IMR-90 (cell line): ENCODE data around the gene CYB5B. TPM values are rescaled to one million over a fixed set of nuclear protein-coding genes. Genes with fewer than 3 reads are reported as not detected.

Experiments used
- ATAC-seq: fragments of 200-7000 bp; cut with Tn5 transposase; 2 replicates; pipeline ENCODE4 v1.9.1; 2020; ENCODE audit warnings: low read depth, mild to moderate bottlenecking, moderate library complexity
- BruUV-seq: library from RNA; stranded (reverse); fragments of 400-500 nt; replicated peaks from 2 replicates; lab custom pipeline; 2021; lab: Mats Ljungman, UMichigan
- CTCF ChIA-PET: fragments of 300-600 bp; formaldehyde crosslinking; extraction: SDS; loops from one replicate; lab custom pipeline; 2021; ENCODE audit warnings: antibody characterized with exemption; lab: Yijun Ruan, JAX
- POLR2A ChIA-PET: fragments of 300-600 bp; sonication (Branson Sonifier 250); formaldehyde crosslinking; loops from one replicate; lab custom pipeline; 2022; ENCODE audit warnings: antibody characterized with exemption; ENCODE audit not compliant: unreplicated experiment; lab: Charles Lee
- DNase-seq: peaks from one replicate; pipeline ENCODE4 v3.0.0; 2013
- H2AFZ ChIP-seq: replicated peaks from 2 replicates; pipeline ENCODE3; 2013; ENCODE audit warnings: low read length, mild to moderate bottlenecking; ENCODE audit not compliant: poor library complexity
- H2AK5ac ChIP-seq: 2 replicates; pipeline ENCODE4 v1.6.1; 2013; ENCODE audit warnings: low read depth, low read length, inconsistent platforms
- H2AK9ac ChIP-seq: replicated peaks from 2 replicates; pipeline ENCODE3; 2013; ENCODE audit warnings: mild to moderate bottlenecking, low read depth, low read length, moderate library complexity; ENCODE audit not compliant: poor library complexity
- H2BK120ac ChIP-seq: 2 replicates; pipeline ENCODE4 v1.6.1; 2013; ENCODE audit warnings: low read depth, low read length, inconsistent platforms
- H2BK15ac ChIP-seq: 3 replicates; pipeline ENCODE4 v1.6.1; 2013; ENCODE audit warnings: low read depth, low read length, inconsistent platforms
- H2BK20ac ChIP-seq: 2 replicates; pipeline ENCODE4 v1.6.1; 2013; ENCODE audit warnings: low read depth, mild to moderate bottlenecking, inconsistent platforms, low read length, moderate library complexity
- H2BK5ac ChIP-seq: 2 replicates; pipeline ENCODE4 v1.6.1; 2013; ENCODE audit warnings: mild to moderate bottlenecking, low read depth, low read length, inconsistent platforms; ENCODE audit not compliant: poor library complexity, severe bottlenecking
- H3K14ac ChIP-seq: replicated peaks from 2 replicates; pipeline ENCODE4 v1.6.1; 2013; ENCODE audit warnings: low read depth, low read length, inconsistent platforms
- H3K18ac ChIP-seq: 2 replicates; pipeline ENCODE4 v1.6.1; 2013; ENCODE audit warnings: low read depth, low read length, control low read depth
- H3K23ac ChIP-seq: 2 replicates; pipeline ENCODE4 v1.6.1; 2013; ENCODE audit warnings: low read depth, low read length, inconsistent platforms
- H3K27ac ChIP-seq: 2 replicates; pipeline ENCODE4 v1.5.1; 2013; ENCODE audit warnings: mild to moderate bottlenecking, control low read depth, low read length; ENCODE audit not compliant: insufficient read depth
- H3K27me3 ChIP-seq: 2 replicates; pipeline ENCODE4 v1.6.1; 2013; ENCODE audit warnings: low read length; ENCODE audit not compliant: control insufficient read depth, insufficient read depth
- H3K36me3 ChIP-seq: 2 replicates; pipeline ENCODE4 v1.6.1; 2013; ENCODE audit warnings: low read length, mixed read lengths; ENCODE audit not compliant: control insufficient read depth, insufficient read depth
- H3K4ac ChIP-seq: 2 replicates; pipeline ENCODE4 v1.6.1; 2013; ENCODE audit warnings: low read depth, low read length, inconsistent platforms
- H3K4me1 ChIP-seq: 2 replicates; pipeline ENCODE4 v1.6.1; 2013; ENCODE audit warnings: low read length, mixed read lengths; ENCODE audit not compliant: control insufficient read depth, insufficient read depth
- H3K4me2 ChIP-seq: 2 replicates; pipeline ENCODE4 v1.6.1; 2013; ENCODE audit warnings: low read depth, mild to moderate bottlenecking, control low read depth, low read length, moderate library complexity
- H3K4me3 ChIP-seq: 2 replicates; pipeline ENCODE4 v1.5.1; 2013; ENCODE audit warnings: low read depth, mild to moderate bottlenecking, control low read depth, low read length, moderate library complexity; ENCODE audit not compliant: insufficient read depth
- H3K56ac ChIP-seq: 2 replicates; pipeline ENCODE4 v1.6.1; 2013; ENCODE audit warnings: low read length, inconsistent platforms; ENCODE audit not compliant: insufficient read depth; ENCODE audit errors: extremely low read depth
- H3K79me1 ChIP-seq, 2 experiments: 2 replicates each; pipeline ENCODE4 v1.6.1; 2013; ENCODE audit warnings: low read length in 2 of 2, inconsistent platforms in 1 of 2, low read depth in 1 of 2
- H3K9ac ChIP-seq: 2 replicates; pipeline ENCODE4 v1.6.1; 2013; ENCODE audit warnings: low read depth, low read length, control low read depth
- H3K9me1 ChIP-seq: 2 replicates; pipeline ENCODE4 v1.6.1; 2013; ENCODE audit warnings: low read length, inconsistent platforms; ENCODE audit not compliant: insufficient read depth
- H3K9me3 ChIP-seq: 2 replicates; pipeline ENCODE4 v1.6.1; 2013; ENCODE audit warnings: low read length; ENCODE audit not compliant: control insufficient read depth, insufficient read depth
- H4K20me1 ChIP-seq: 2 replicates; pipeline ENCODE4 v1.6.1; 2013; ENCODE audit warnings: low read length, inconsistent platforms; ENCODE audit not compliant: insufficient read depth
- H4K5ac ChIP-seq: 2 replicates; pipeline ENCODE4 v1.6.1; 2013; ENCODE audit warnings: mild to moderate bottlenecking, low read depth, low read length, control low read depth
- H4K8ac ChIP-seq, 2 experiments: 2 replicates each; pipeline ENCODE4 v1.6.1; 2013; ENCODE audit warnings: low read depth in 2 of 2, low read length in 2 of 2, control low read depth in 1 of 2, inconsistent platforms in 1 of 2
- H4K91ac ChIP-seq: 2 replicates; pipeline ENCODE4 v1.6.1; 2013; ENCODE audit warnings: low read depth, low read length, inconsistent platforms; ENCODE audit not compliant: insufficient read depth
- BHLHE40 ChIP-seq: fragments of 150-350 bp; IDR thresholded peaks from 2 replicates; pipeline ENCODE4 v1.6.1; 2016; ENCODE audit warnings: mild to moderate bottlenecking, low read depth, low read length
- CEBPB ChIP-seq: IDR thresholded peaks from 2 replicates; pipeline ENCODE4 v1.6.1; 2012; ENCODE audit warnings: low read depth, low read length, improper control_type of control experiment
- CHD1 ChIP-seq: IDR thresholded peaks from 2 replicates; pipeline ENCODE4 v1.6.1; 2012; ENCODE audit warnings: low read depth, low read length, improper control_type of control experiment
- CTCF ChIP-seq: conservative IDR thresholded peaks from 2 replicates; pipeline ENCODE4 v1.5.1; 2012; ENCODE audit warnings: mild to moderate bottlenecking, low read depth, low read length, improper control_type of control experiment
- FOS ChIP-seq: fragments of 150-350 bp; IDR thresholded peaks from 2 replicates; pipeline ENCODE4 v1.6.1; 2016; ENCODE audit warnings: low read depth, low read length
- MAFK ChIP-seq: IDR thresholded peaks from 2 replicates; pipeline ENCODE4 v1.6.1; 2012; ENCODE audit warnings: low read depth, low read length, improper control_type of control experiment
- MAZ ChIP-seq: IDR thresholded peaks from 2 replicates; pipeline ENCODE4 v1.6.1; 2012; ENCODE audit warnings: low read depth, mild to moderate bottlenecking, low read length, improper control_type of control experiment, moderate library complexity, borderline replicate concordance
- MXI1 ChIP-seq: IDR thresholded peaks from 2 replicates; pipeline ENCODE4 v1.6.1; 2012; ENCODE audit warnings: low read depth, mild to moderate bottlenecking, low read length, moderate library complexity, borderline replicate concordance
- NFE2L2 ChIP-seq: fragments of 150-350 bp; IDR thresholded peaks from 2 replicates; pipeline ENCODE4 v1.6.1; 2016; ENCODE audit warnings: low read depth, mild to moderate bottlenecking, low read length
- POLR2A ChIP-seq: IDR thresholded peaks from 2 replicates; pipeline ENCODE4 v1.6.1; 2012; ENCODE audit warnings: mild to moderate bottlenecking, low read depth, low read length
- RAD21 ChIP-seq: IDR thresholded peaks from 2 replicates; pipeline ENCODE4 v1.6.1; 2012; ENCODE audit warnings: low read length, improper control_type of control experiment
- RCOR1 ChIP-seq: IDR thresholded peaks from 2 replicates; pipeline ENCODE4 v1.6.1; 2012; ENCODE audit warnings: mild to moderate bottlenecking, low read length, improper control_type of control experiment; ENCODE audit not compliant: insufficient replicate concordance
- RFX5 ChIP-seq: IDR thresholded peaks from 2 replicates; pipeline ENCODE4 v1.8.0; 2012; ENCODE audit warnings: low read depth, mild to moderate bottlenecking, low read length, moderate library complexity
- SMC3 ChIP-seq: fragments of 150-350 bp; IDR thresholded peaks from 2 replicates; pipeline ENCODE4 v1.6.1; 2016; ENCODE audit warnings: low read depth, mild to moderate bottlenecking, antibody characterized with exemption, low read length, moderate library complexity
- WGBS, 2 experiments: methylation state at CpG; one replicate each; pipeline versions ENCODE4 v1.1.5 to v1.1.7; 2013; ENCODE audit warnings: missing lambda C conversion rate in 2 of 2; ENCODE audit not compliant: insufficient read length in 1 of 2; ENCODE audit errors: extremely low coverage in 2 of 2; 5-methylcytosine and 5-hydroxymethylcytosine counted together
- dilution Hi-C: fragments of 300-500 bp; cut with HindIII; formaldehyde crosslinking; loops from one replicate; pipeline ENCODE4 v1.14.3; 2018; ENCODE audit warnings: low sequenced_read_pairs; ENCODE audit not compliant: unreplicated experiment
- in situ Hi-C: fragments of 300-500 bp; cut with MboI; formaldehyde crosslinking; loops from 3 replicates; pipeline ENCODE4 v1.14.3; 2019; ENCODE audit warnings: low sequenced_read_pairs, inconsistent platforms, mixed read lengths
- intact Hi-C: fragments of 100-400 bp; cut with micrococcal nuclease; formaldehyde crosslinking; loops from 2 replicates; pipeline ENCODE4 v1.10.0; 2022
- polyA plus RNA-seq, 3 experiments: library from polyadenylated mRNA; depleted of rRNA; stranded (reverse); fragments of >200 nt; gene quantifications; 2 replicates each; pipeline ENCODE4 v1.2.3, GENCODE V29; 2012; ENCODE audit warnings: low replicate concordance in 1 of 3
- total RNA-seq: library from RNA; depleted of rRNA; stranded (reverse); fragments of >200 nt; gene quantifications from 2 replicates; pipeline ENCODE4 v1.2.3, GENCODE V29; 2012
- TF ChIP-seq, protein P1 (sequence below): fragments of 150-350 bp; IDR thresholded peaks from 2 replicates; pipeline ENCODE4 v1.6.1; 2017; ENCODE audit warnings: mild to moderate bottlenecking, antibody characterized with exemption, low read length, low read depth
- TF ChIP-seq, protein P2 (sequence below): fragments of 150-350 bp; IDR thresholded peaks from 2 replicates; pipeline ENCODE4 v1.6.1; 2016; ENCODE audit warnings: low read depth, mild to moderate bottlenecking, low read length, moderate library complexity, borderline replicate concordance

Gene CYB5B
- total and polyA plus RNA-seq, 2 of the 4 experiments (the other 2 are of a cell fraction), result 100 to 102 TPM

DNA sequence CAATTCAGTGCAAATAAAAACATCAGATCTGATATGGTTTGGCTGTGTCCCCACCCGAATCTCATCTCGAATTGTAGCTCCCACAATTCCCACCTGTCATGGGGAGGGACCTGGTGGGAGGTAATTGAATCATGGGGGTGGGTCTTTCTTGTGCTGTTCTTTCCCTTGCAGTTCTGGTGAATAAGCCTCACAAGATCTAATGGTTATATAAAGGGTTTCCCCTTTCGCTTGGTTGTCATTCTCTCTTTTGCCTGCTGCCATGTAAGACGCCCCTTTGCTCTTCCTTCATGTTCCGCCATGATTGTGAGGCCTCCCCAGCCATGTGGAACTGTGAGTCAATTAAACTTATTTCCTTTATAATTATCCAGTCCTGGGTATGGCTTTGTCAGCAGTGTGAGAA is 72.5 kb downstream of the CYB5B start:
- Histone ChIP-seq H3K36me3 (no peaks in the 10 kb centered on the region), H2AFZ (no peak overlapping the region), H2AK9ac (no peak overlapping the region), H4K91ac (no peak overlapping the region), H3K56ac (no peak overlapping the region), H4K8ac (no peak overlapping the region), H3K9me3 (peaks cover 2% of the 10 kb centered on the region), H2BK15ac (no peak overlapping the region), H3K14ac (no peak overlapping the region), H3K4me2 (no peak overlapping the region), H3K4me3 (no peak overlapping the region), H2AK5ac (no peak overlapping the region), H3K4me1 (no peaks in the 10 kb centered on the region), H3K23ac (no peak overlapping the region), H2BK20ac (no peak overlapping the region), H3K9ac (no peak overlapping the region), H3K79me1 (no peaks in the 10 kb centered on the region), H3K9me1 (no peaks in the 10 kb centered on the region; the same call in 1 of the 2 replicates), H3K18ac (no peak overlapping the region), H3K27ac (no peak overlapping the region), H4K5ac (no peak overlapping the region), H2BK5ac (no peak overlapping the region), H2BK120ac (no peak overlapping the region), H3K27me3 (no peaks in the 10 kb centered on the region; the same call in 1 of the 2 replicates), H4K20me1 (no peaks in the 10 kb centered on the region), H3K4ac (no peak overlapping the region)
- dilution Hi-C loops (no loop called here), in situ Hi-C loops (no loop called here), intact Hi-C loops (no loop called here)
- no peak for ATAC-seq
- DNase-seq, result no peak
- no TSS peak for BruUV-seq
- TF ChIP-seq NFE2L2 (no peak), MAZ (no peak), BHLHE40 (no peak), CHD1 (no peak), CEBPB (no peak), FOS (no peak), CTCF (no peak), MXI1 (no peak), RCOR1 (no peak), SMC3 (no peak), RFX5 (no peak), MAFK (no peak), POLR2A (no peak), RAD21 (no peak)
- TF ChIP-seq, protein P1, sequence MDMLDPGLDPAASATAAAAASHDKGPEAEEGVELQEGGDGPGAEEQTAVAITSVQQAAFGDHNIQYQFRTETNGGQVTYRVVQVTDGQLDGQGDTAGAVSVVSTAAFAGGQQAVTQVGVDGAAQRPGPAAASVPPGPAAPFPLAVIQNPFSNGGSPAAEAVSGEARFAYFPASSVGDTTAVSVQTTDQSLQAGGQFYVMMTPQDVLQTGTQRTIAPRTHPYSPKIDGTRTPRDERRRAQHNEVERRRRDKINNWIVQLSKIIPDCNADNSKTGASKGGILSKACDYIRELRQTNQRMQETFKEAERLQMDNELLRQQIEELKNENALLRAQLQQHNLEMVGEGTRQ, result no peak
- TF ChIP-seq, protein P2, sequence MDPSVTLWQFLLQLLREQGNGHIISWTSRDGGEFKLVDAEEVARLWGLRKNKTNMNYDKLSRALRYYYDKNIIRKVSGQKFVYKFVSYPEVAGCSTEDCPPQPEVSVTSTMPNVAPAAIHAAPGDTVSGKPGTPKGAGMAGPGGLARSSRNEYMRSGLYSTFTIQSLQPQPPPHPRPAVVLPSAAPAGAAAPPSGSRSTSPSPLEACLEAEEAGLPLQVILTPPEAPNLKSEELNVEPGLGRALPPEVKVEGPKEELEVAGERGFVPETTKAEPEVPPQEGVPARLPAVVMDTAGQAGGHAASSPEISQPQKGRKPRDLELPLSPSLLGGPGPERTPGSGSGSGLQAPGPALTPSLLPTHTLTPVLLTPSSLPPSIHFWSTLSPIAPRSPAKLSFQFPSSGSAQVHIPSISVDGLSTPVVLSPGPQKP, result no peak
- CTCF ChIA-PET, result no interaction called here
- POLR2A ChIA-PET, result no interaction called here
- no CpG with 5 or more reads among the region's 5 CpGs for WGBS, 2 experiments
